HepG2 (cell line): Measurements from ENCODE around the gene ACE. TPM values are rescaled to one million over a fixed set of nuclear protein-coding genes. Genes with fewer than 3 reads are reported as not detected.

ENCODE experiments used
- ATAC-seq: fragments of 200-7000 bp; cut with Tn5 transposase; 3 replicates; pipeline ENCODE4 v1.9.1; 2020; ENCODE audit warnings: mild to moderate bottlenecking, moderate library complexity
- BruUV-seq: library from RNA; stranded (reverse); fragments of 400-500 nt; replicated peaks from 2 replicates; lab custom pipeline; 2021; lab: Mats Ljungman, UMichigan
- CTCF ChIA-PET: fragments of 300-600 bp; formaldehyde crosslinking; extraction: SDS; loops from one replicate; lab custom pipeline; 2021; ENCODE audit warnings: low total read pairs, inconsistent platforms, low intra/inter-chr PET ratio; lab: Yijun Ruan, JAX
- POLR2A ChIA-PET: fragments of 350-600 bp; sonication (Branson Sonifier 250); formaldehyde crosslinking; loops from one replicate; lab custom pipeline; 2020; ENCODE audit warnings: antibody characterized with exemption, inconsistent platforms; lab: Yijun Ruan, JAX
- DNase-seq: peaks from one replicate; pipeline ENCODE4 v3.0.0-alpha.2; 2015; ENCODE audit warnings: low spot score
- FAIRE-seq: peaks from 3 replicates; lab custom pipeline; 2011; peaks lifted over from hg19 to GRCh38; lab: Jason Lieb, UNC
- H2AFZ ChIP-seq: one replicate; pipeline ENCODE4 v1.6.1; 2011; ENCODE audit warnings: low read length, inconsistent platforms
- H3K27ac ChIP-seq: fragments of 300-600 bp; 3 replicates; pipeline ENCODE4 v1.8.0; 2011; ENCODE audit warnings: mixed run types, mild to moderate bottlenecking, mixed read lengths, low read length, inconsistent platforms; ENCODE audit not compliant: insufficient read depth; ENCODE audit errors: extremely low read length
- H3K27me3 ChIP-seq, 2 experiments: fragments of 200-600 bp in 1 of 2; 2 replicates in 1 of 2; 3 replicates in 1 of 2; pipeline versions ENCODE4 v1.6.0 to v1.8.0; 2011; ENCODE audit warnings: low read length in 2 of 2, mild to moderate bottlenecking in 2 of 2, moderate library complexity in 2 of 2, inconsistent platforms in 1 of 2; ENCODE audit not compliant: insufficient read depth in 2 of 2, control insufficient read depth in 1 of 2
- H3K36me3 ChIP-seq, 2 experiments: fragments of 200-600 bp in 1 of 2; replicated peaks in 1 of 2; 2 replicates in 1 of 2; 3 replicates in 1 of 2; pipeline versions ENCODE4 v1.5.1 to v1.8.0; 2011; ENCODE audit warnings: low read length in 2 of 2, inconsistent platforms in 1 of 2; ENCODE audit not compliant: insufficient read depth in 2 of 2, control insufficient read depth in 1 of 2
- H3K4me1 ChIP-seq: 2 replicates; pipeline ENCODE4 v1.5.1; 2012; ENCODE audit warnings: low read length, inconsistent platforms; ENCODE audit not compliant: insufficient read depth
- H3K4me2 ChIP-seq: 2 replicates; pipeline ENCODE4 v1.6.0; 2011; ENCODE audit warnings: low read depth, low read length, inconsistent platforms
- H3K4me3 ChIP-seq, 3 experiments: fragments of 200-600 bp in 1 of 3; sonication (generic), shearing (Covaris generic) in 1 of 3; replicated peaks in 1 of 3; 2 replicates each; pipeline ENCODE4 v1.5.1; 2011 to 2016; ENCODE audit warnings: low read length in 3 of 3, inconsistent platforms in 2 of 3, low read depth in 2 of 3, mild to moderate bottlenecking in 2 of 3, control low read depth in 1 of 3, mixed read lengths in 1 of 3; ENCODE audit not compliant: insufficient read depth in 1 of 3
- H3K79me2 ChIP-seq: one replicate; pipeline ENCODE4 v1.6.1; 2011; ENCODE audit warnings: low read length, inconsistent platforms; ENCODE audit not compliant: insufficient read depth
- H3K9ac ChIP-seq: 2 replicates; pipeline ENCODE4 v1.6.0; 2011; ENCODE audit warnings: mild to moderate bottlenecking, low read depth, low read length, inconsistent platforms; ENCODE audit not compliant: insufficient read depth
- H3K9me3 ChIP-seq: 2 replicates; pipeline ENCODE4 v1.5.1; 2012; ENCODE audit warnings: mild to moderate bottlenecking, low read length
- H4K20me1 ChIP-seq: 2 replicates; pipeline ENCODE4 v1.6.0; 2011; ENCODE audit warnings: inconsistent platforms, mild to moderate bottlenecking, low read length, moderate library complexity; ENCODE audit not compliant: insufficient read depth
- FOXJ3 ChIP-seq: sonication (generic); formaldehyde crosslinking; IDR thresholded peaks from 2 replicates; pipeline ENCODE4 v1.4.0; 2020; ENCODE audit warnings: missing genetic modification reagents, mild to moderate bottlenecking, borderline replicate concordance
- HHEX ChIP-seq: IDR thresholded peaks from 2 replicates; pipeline ENCODE4 v1.6.1; 2016; ENCODE audit warnings: control low read depth
- ISL2 ChIP-seq: sonication (generic); formaldehyde crosslinking; IDR thresholded peaks from 2 replicates; pipeline ENCODE4 v1.5.0; 2020; ENCODE audit warnings: missing genetic modification reagents
- SRSF1 ChIP-seq: fragments of 200-400 bp; formaldehyde crosslinking; optimal IDR thresholded peaks from 2 replicates; pipeline ENCODE3; 2017; ENCODE audit warnings: mild to moderate bottlenecking, low read depth, low read length, moderate library complexity
- THYN1 ChIP-seq: sonication (generic); formaldehyde crosslinking; IDR thresholded peaks from 2 replicates; pipeline ENCODE4 v1.8.1; 2023; ENCODE audit warnings: low read depth, mild to moderate bottlenecking, moderate library complexity, missing genetic modification reagents, borderline replicate concordance
- ZFP36L1 ChIP-seq: sonication (generic); formaldehyde crosslinking; IDR thresholded peaks from 2 replicates; pipeline ENCODE4 v1.8.0; 2022; ENCODE audit warnings: mild to moderate bottlenecking, missing genetic modification reagents, moderate library complexity
- ZNF12 ChIP-seq: sonication (generic); formaldehyde crosslinking; IDR thresholded peaks from 2 replicates; pipeline ENCODE4 v1.5.0; 2020; ENCODE audit warnings: missing genetic modification reagents
- ZNF160 ChIP-seq: sonication (generic); formaldehyde crosslinking; IDR thresholded peaks from 2 replicates; pipeline ENCODE4 v1.8.0; 2022; ENCODE audit warnings: mild to moderate bottlenecking, inconsistent platforms, missing genetic modification reagents
- ZNF282 ChIP-seq: fragments of 450-650 bp; IDR thresholded peaks from 2 replicates; pipeline ENCODE4 v1.6.1; 2018; ENCODE audit not compliant: partially characterized antibody
- ZNF629 ChIP-seq: sonication (generic); formaldehyde crosslinking; conservative IDR thresholded peaks from 2 replicates; pipeline ENCODE4 v1.5.0; 2020; ENCODE audit warnings: missing genetic modification reagents
- ZNF772 ChIP-seq: sonication (generic); formaldehyde crosslinking; IDR thresholded peaks from 2 replicates; pipeline ENCODE4 v1.5.0; 2020; ENCODE audit warnings: mild to moderate bottlenecking, missing genetic modification reagents
- WGBS: methylation state at CpG from one replicate; pipeline ENCODE4 v1.1.6; 2017; ENCODE audit warnings: low lambda C conversion rate; 5-methylcytosine and 5-hydroxymethylcytosine counted together
- in situ Hi-C: cut with HindIII; loops from 2 replicates; pipeline ENCODE4 v1.10.0; 2017; ENCODE audit warnings: low pct_unique_long_range_greater_than_20kb; ENCODE audit not compliant: extremely low pct_ligation_motif_present
- intact Hi-C: fragments of 100-400 bp; cut with micrococcal nuclease; formaldehyde crosslinking; loops from one replicate; pipeline ENCODE4 v1.10.0; 2022; ENCODE audit not compliant: unreplicated experiment
- polyA plus RNA-seq, 8 experiments: library from polyadenylated mRNA; depleted of rRNA in 3 of 8; stranded (reverse) in 7 of 8; unstranded in 1 of 8; fragments of >200 nt; fragmentation: Illumina TruSeq in 4 of 8; extraction: Trizol in 4 of 8; gene quantifications; 2 replicates each; pipeline versions ENCODE4 v1.2.1 to v1.2.3, GENCODE V29; 2011 to 2016; ENCODE audit warnings: low read depth in 4 of 8, missing spikeins in 1 of 8, mixed read lengths in 1 of 8; ENCODE audit not compliant: insufficient read depth in 1 of 8
- total RNA-seq, 5 experiments: library from RNA; depleted of rRNA; stranded (reverse); fragments of >200 nt; fragmentation: Illumina TruSeq; extraction: Trizol; gene quantifications; 2 replicates each; pipeline ENCODE4 v1.2.3, GENCODE V29; 2016; ENCODE audit warnings: low read depth in 1 of 5
- TF ChIP-seq, protein P1 (sequence below): sonication (generic); formaldehyde crosslinking; IDR thresholded peaks from 2 replicates; pipeline ENCODE4 v1.4.0; 2020; ENCODE audit warnings: missing genetic modification reagents
- TF ChIP-seq, protein P2 (sequence below): sonication (generic); formaldehyde crosslinking; IDR thresholded peaks from 2 replicates; pipeline ENCODE4 v1.5.1; 2020; ENCODE audit warnings: missing genetic modification reagents, mild to moderate bottlenecking, borderline replicate concordance

The ACE gene
- total and polyA plus RNA-seq, 2 of the 13 experiments (the other 11 are each of a cell fraction or from before 2014, with no cell fraction given) = 0.08 to 0.13 TPM

DNA sequence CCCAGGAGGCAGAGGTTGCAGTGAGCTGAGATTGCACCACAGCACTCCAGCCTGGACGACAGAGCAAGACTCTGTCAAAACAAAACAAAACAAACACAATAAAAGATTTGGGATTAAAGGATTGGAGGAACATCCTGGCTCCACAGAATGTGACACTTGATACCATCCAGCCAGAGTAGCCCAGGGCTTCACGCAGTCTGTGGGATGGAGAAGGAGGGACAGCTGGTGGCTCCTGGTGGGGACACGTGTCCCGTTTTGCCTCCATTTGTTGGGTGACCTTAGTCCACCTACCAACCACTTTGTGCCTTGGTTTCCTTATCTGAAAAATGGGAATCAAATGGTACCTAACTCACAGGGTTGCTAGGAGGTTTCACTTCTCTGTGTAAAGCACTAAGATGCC, 18.4 kb upstream of the ACE start:
- DNase-seq = no peak
- Histone ChIP-seq H3K36me3 (no peaks in the 10 kb centered on the region), H3K27me3 (peaks cover 0 to 10% of the 10 kb centered on the region in 2 experiments; a peak in 2 of 5 replicates), H3K4me3 (no peak overlapping the region), H2AFZ (no peak overlapping the region), H3K4me1 (peaks cover 10% of the 10 kb centered on the region), H3K4me2 (no peak overlapping the region), H3K27ac (no peak overlapping the region), H3K79me2 (no peaks in the 10 kb centered on the region), H3K9ac (no peak overlapping the region), H4K20me1 (no peaks in the 10 kb centered on the region), H3K9me3 (no peaks in the 10 kb centered on the region)
- WGBS = 35% methylated on average over 4 of the region's 4 CpGs
- intact Hi-C loops = no loop called here
- no TSS peak for BruUV-seq
- ChIA-PET POLR2A (no interaction called here), CTCF (no interaction called here)
- ATAC-seq = no peak; the same call in 2 of the 3 replicates
- no peak for FAIRE-seq
- TF ChIP-seq ZNF772 (no peak), THYN1 (no peak), ZNF629 (peak; percentile 54; the same call in 1 of the 2 replicates)
- TF ChIP-seq, all 625 proteins: peak for 1
- in situ Hi-C loops = no loop called here

DNA sequence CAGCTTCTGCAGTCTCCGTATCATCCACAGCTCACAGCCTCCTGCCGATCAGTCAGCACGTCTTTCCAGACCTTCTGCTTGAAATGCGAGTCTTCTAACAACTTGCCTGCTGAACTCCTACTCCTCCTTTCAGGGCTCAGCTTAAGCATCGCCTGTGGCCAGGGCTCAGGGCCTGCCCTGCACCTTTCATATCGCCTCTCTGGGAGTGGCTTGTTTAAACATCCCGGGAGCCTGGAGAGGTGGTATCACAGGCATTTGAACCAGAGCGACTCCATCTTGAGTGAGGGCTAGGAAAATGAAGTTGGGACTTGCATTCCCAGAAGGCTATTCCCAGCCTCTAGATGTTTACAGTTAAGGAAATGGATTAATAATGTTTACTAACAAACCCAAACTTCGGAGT, 16.8 kb upstream of the ACE start:
- Histone ChIP-seq H3K79me2 (no peaks in the 10 kb centered on the region), H3K27me3 (peaks cover 0 to 14% of the 10 kb centered on the region in 2 experiments; a peak in 2 of 5 replicates), H3K27ac (no peak overlapping the region), H4K20me1 (no peaks in the 10 kb centered on the region), H3K4me2 (no peak overlapping the region), H2AFZ (no peak overlapping the region), H3K36me3 (no peaks in the 10 kb centered on the region), H3K4me3 (no peak overlapping the region), H3K9ac (no peak overlapping the region), H3K4me1 (peaks cover 8% of the 10 kb centered on the region), H3K9me3 (no peaks in the 10 kb centered on the region)
- FAIRE-seq (no peak), ATAC-seq (no peak), DNase-seq (no peak)
- ChIA-PET POLR2A (no interaction called here), CTCF (no interaction called here)
- intact Hi-C loops = no loop called here
- BruUV-seq = no TSS peak
- WGBS = 57% methylated on average over 9 of the region's 9 CpGs
- in situ Hi-C loops = no loop called here
- TF ChIP-seq, protein P1, sequence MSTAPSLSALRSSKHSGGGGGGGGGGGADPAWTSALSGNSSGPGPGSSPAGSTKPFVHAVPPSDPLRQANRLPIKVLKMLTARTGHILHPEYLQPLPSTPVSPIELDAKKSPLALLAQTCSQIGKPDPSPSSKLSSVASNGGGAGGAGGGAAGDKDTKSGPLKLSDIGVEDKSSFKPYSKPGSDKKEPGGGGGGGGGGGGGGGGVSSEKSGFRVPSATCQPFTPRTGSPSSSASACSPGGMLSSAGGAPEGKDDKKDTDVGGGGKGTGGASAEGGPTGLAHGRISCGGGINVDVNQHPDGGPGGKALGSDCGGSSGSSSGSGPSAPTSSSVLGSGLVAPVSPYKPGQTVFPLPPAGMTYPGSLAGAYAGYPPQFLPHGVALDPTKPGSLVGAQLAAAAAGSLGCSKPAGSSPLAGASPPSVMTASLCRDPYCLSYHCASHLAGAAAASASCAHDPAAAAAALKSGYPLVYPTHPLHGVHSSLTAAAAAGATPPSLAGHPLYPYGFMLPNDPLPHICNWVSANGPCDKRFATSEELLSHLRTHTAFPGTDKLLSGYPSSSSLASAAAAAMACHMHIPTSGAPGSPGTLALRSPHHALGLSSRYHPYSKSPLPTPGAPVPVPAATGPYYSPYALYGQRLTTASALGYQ (CRISPR knock-in tag) = no peak
- no peak for TF ChIP-seq ZNF160 (CRISPR knock-in tag)
- no peak for TF ChIP-seq ZNF282
- no peak for TF ChIP-seq SRSF1
- TF ChIP-seq HHEX (CRISPR knock-in tag) = no peak
- TF ChIP-seq ZNF12 (CRISPR knock-in tag) = no peak
- no peak for TF ChIP-seq ISL2
- TF ChIP-seq, protein P2, sequence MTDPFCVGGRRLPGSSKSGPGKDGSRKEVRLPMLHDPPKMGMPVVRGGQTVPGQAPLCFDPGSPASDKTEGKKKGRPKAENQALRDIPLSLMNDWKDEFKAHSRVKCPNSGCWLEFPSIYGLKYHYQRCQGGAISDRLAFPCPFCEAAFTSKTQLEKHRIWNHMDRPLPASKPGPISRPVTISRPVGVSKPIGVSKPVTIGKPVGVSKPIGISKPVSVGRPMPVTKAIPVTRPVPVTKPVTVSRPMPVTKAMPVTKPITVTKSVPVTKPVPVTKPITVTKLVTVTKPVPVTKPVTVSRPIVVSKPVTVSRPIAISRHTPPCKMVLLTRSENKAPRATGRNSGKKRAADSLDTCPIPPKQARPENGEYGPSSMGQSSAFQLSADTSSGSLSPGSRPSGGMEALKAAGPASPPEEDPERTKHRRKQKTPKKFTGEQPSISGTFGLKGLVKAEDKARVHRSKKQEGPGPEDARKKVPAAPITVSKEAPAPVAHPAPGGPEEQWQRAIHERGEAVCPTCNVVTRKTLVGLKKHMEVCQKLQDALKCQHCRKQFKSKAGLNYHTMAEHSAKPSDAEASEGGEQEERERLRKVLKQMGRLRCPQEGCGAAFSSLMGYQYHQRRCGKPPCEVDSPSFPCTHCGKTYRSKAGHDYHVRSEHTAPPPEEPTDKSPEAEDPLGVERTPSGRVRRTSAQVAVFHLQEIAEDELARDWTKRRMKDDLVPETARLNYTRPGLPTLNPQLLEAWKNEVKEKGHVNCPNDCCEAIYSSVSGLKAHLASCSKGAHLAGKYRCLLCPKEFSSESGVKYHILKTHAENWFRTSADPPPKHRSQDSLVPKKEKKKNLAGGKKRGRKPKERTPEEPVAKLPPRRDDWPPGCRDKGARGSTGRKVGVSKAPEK = no peak
- TF ChIP-seq ZFP36L1 = no peak
- no peak for TF ChIP-seq FOXJ3
